H1 (cell line): ENCODE data around the gene SEMA3C. TPM values are rescaled to one million over a fixed set of nuclear protein-coding genes. Genes with fewer than 3 reads are reported as not detected.

Experiments used
- ATF3 ChIP-seq: IDR thresholded peaks from 2 replicates; pipeline ENCODE4 v1.6.1; 2011; ENCODE audit warnings: low read depth, mild to moderate bottlenecking, low read length; ENCODE audit not compliant: insufficient read depth
- BACH1 ChIP-seq: IDR thresholded peaks from 2 replicates; pipeline ENCODE4 v1.6.1; 2012; ENCODE audit warnings: low read length, improper control_type of control experiment
- BCL11A ChIP-seq, 2 experiments: IDR thresholded peaks; one replicate each; pipeline ENCODE4 v1.6.1; 2011; ENCODE audit warnings: low read depth in 2 of 2, low read length in 2 of 2, mild to moderate bottlenecking in 2 of 2
- EGR1 ChIP-seq: IDR thresholded peaks from 2 replicates; pipeline ENCODE4 v1.6.1; 2011; ENCODE audit warnings: low read depth, low read length, borderline replicate concordance
- GTF2F1 ChIP-seq: IDR thresholded peaks from 2 replicates; pipeline ENCODE4 v1.6.1; 2012; ENCODE audit warnings: low read depth, low read length, improper control_type of control experiment, borderline replicate concordance
- KDM5A ChIP-seq: fragments of 200-600 bp; IDR thresholded peaks from 2 replicates; pipeline ENCODE4 v1.7.1; 2012; ENCODE audit warnings: mild to moderate bottlenecking, low read length, inconsistent platforms, mixed read lengths
- MAX ChIP-seq: IDR thresholded peaks from 2 replicates; pipeline ENCODE4 v1.6.1; 2012; ENCODE audit warnings: inconsistent platforms
- polyA plus RNA-seq, 7 experiments: library from polyadenylated mRNA; depleted of rRNA in 3 of 7; stranded (reverse) in 5 of 7; unstranded in 2 of 7; fragments of >200 nt in 5 of 7; fragments of 200-250 nt in 2 of 7; gene quantifications; 1 replicate in 5 of 7; 2 replicates in 1 of 7; 4 replicates in 1 of 7; pipeline versions ENCODE4 v1.2.1 to v1.2.3, GENCODE V29; 2011 to 2013; ENCODE audit warnings: missing spikeins in 2 of 7, mixed read lengths in 2 of 7
- total RNA-seq: library from RNA; stranded (reverse); fragmentation: NEBNext Ultra II Directional; extraction: Animal tissue kit (Norgen Biotek cat#: 25700); gene quantifications from 2 replicates; pipeline ENCODE4 v1.2.1, GENCODE V29; 2021

Gene SEMA3C
- total and polyA plus RNA-seq, 2 of the 8 experiments (the other 6 are each of a cell fraction or from before 2014, with no cell fraction given): 0.15 to 1.4 TPM

GRCh38 chr7:80910228-80910627 lies 8.6 kb downstream of the SEMA3C start (continued):
- no peak for TF ChIP-seq BCL11A (IDR thresholded peaks at IDR 0.05; ENCODE audit: low read depth in 2 of 2, low read length in 2 of 2)
- TF ChIP-seq ATF3: no peak
- no peak for TF ChIP-seq EGR1
- TF ChIP-seq BACH1: no peak
- no peak for TF ChIP-seq GTF2F1
- TF ChIP-seq KDM5A: no peak
- no peak for TF ChIP-seq MAX
- TF ChIP-seq, all 59 proteins: peak for 0
